ENCODE results near the gene ALPL. TPM values are rescaled to one million over a fixed set of nuclear protein-coding genes. Genes with fewer than 3 reads are reported as not detected.

Gene ALPL
- total RNA-seq, 1 experiment from 2014 or later = not detected

GRCh38 chr1:21576798-21577187 lies 67.6 kb downstream of the ALPL start:
- H3K27ac ChIP-seq = no peak overlapping the region
- H3K79me2 ChIP-seq (ENCODE audit: low read depth) = no peaks in the 10 kb centered on the region
- H3K9me3 ChIP-seq (ENCODE audit: insufficient read depth, low read depth) = no peaks in the 10 kb centered on the region
- no peak overlapping the region for H2AFZ ChIP-seq
- no peak overlapping the region for H3K4me3 ChIP-seq
- no peak overlapping the region for H3K4me2 ChIP-seq
- no peaks in the 10 kb centered on the region for H3K4me1 ChIP-seq (replicated peaks; ENCODE audit: insufficient read depth)
- H4K20me1 ChIP-seq (ENCODE audit: insufficient read depth) = no peaks in the 10 kb centered on the region
- no TSS peak for BruUV-seq (replicated peaks)
- ChIA-PET POLR2A (ENCODE audit: unreplicated experiment) (no interaction called here), CTCF (no interaction called here)
- H3K9me2 ChIP-seq (ENCODE audit: insufficient read depth) = no peaks in the 10 kb centered on the region
- TF ChIP-seq EZH2 (IDR thresholded peaks at IDR 0.05; ENCODE audit: low read depth) = no peak
- TF ChIP-seq, protein P1, sequence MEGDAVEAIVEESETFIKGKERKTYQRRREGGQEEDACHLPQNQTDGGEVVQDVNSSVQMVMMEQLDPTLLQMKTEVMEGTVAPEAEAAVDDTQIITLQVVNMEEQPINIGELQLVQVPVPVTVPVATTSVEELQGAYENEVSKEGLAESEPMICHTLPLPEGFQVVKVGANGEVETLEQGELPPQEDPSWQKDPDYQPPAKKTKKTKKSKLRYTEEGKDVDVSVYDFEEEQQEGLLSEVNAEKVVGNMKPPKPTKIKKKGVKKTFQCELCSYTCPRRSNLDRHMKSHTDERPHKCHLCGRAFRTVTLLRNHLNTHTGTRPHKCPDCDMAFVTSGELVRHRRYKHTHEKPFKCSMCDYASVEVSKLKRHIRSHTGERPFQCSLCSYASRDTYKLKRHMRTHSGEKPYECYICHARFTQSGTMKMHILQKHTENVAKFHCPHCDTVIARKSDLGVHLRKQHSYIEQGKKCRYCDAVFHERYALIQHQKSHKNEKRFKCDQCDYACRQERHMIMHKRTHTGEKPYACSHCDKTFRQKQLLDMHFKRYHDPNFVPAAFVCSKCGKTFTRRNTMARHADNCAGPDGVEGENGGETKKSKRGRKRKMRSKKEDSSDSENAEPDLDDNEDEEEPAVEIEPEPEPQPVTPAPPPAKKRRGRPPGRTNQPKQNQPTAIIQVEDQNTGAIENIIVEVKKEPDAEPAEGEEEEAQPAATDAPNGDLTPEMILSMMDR (conservative IDR thresholded peaks at IDR 0.05) = no peak
- intact Hi-C loops (cut with micrococcal nuclease; ENCODE audit: unreplicated experiment) = no loop called here
- no peak for DNase-seq
- no peaks in the 10 kb centered on the region for H3K36me3 ChIP-seq (ENCODE audit: low read depth)
- H3K27me3 ChIP-seq (ENCODE audit: insufficient read depth, low read depth) = no peaks in the 10 kb centered on the region
- H3F3A ChIP-seq (ENCODE audit: insufficient read depth, low read depth) = no peaks in the 10 kb centered on the region

- Histone ChIP-seq H3F3A (ENCODE audit: insufficient read depth, low read depth) (no peaks in the 10 kb centered on the region), H3K9me2 (ENCODE audit: insufficient read depth) (no peaks in the 10 kb centered on the region), H3K27ac (no peak overlapping the region), H3K4me2 (no peak overlapping the region), H3K4me3 (no peak overlapping the region), H3K79me2 (ENCODE audit: low read depth) (no peaks in the 10 kb centered on the region), H3K4me1 (replicated peaks; ENCODE audit: insufficient read depth) (no peaks in the 10 kb centered on the region), H3K9me3 (ENCODE audit: insufficient read depth, low read depth) (no peaks in the 10 kb centered on the region), H3K27me3 (ENCODE audit: insufficient read depth, low read depth) (no peaks in the 10 kb centered on the region), H4K20me1 (ENCODE audit: insufficient read depth) (no peaks in the 10 kb centered on the region), H3K36me3 (ENCODE audit: low read depth) (no peaks in the 10 kb centered on the region), H2AFZ (no peak overlapping the region)
- ChIA-PET POLR2A (ENCODE audit: unreplicated experiment) (no interaction called here), CTCF (no interaction called here)
- no peak for TF ChIP-seq EZH2 (IDR thresholded peaks at IDR 0.05; ENCODE audit: low read depth)
- intact Hi-C loops (cut with micrococcal nuclease; ENCODE audit: unreplicated experiment) = no loop called here
- no TSS peak for BruUV-seq (replicated peaks)
- no peak for DNase-seq
These were observed 68.1 kb downstream of the ALPL start for GRCh38 chr1:21577324-21577723.

- Histone ChIP-seq H3K4me2 (no peak overlapping the region), H3K27ac (no peak overlapping the region), H3K4me3 (no peak overlapping the region), H3K27me3 (ENCODE audit: insufficient read depth, low read depth) (no peaks in the 10 kb centered on the region), H3K9me3 (ENCODE audit: insufficient read depth, low read depth) (no peaks in the 10 kb centered on the region), H4K20me1 (ENCODE audit: insufficient read depth) (no peaks in the 10 kb centered on the region), H3K36me3 (ENCODE audit: low read depth) (no peaks in the 10 kb centered on the region), H3K4me1 (replicated peaks; ENCODE audit: insufficient read depth) (no peaks in the 10 kb centered on the region), H3K79me2 (ENCODE audit: low read depth) (no peaks in the 10 kb centered on the region), H2AFZ (no peak overlapping the region), H3F3A (ENCODE audit: insufficient read depth, low read depth) (no peaks in the 10 kb centered on the region), H3K9me2 (ENCODE audit: insufficient read depth) (no peaks in the 10 kb centered on the region)
- ChIA-PET CTCF (no interaction called here), POLR2A (ENCODE audit: unreplicated experiment) (no interaction called here)
- BruUV-seq (replicated peaks) = no TSS peak
- DNase-seq = no peak
- TF ChIP-seq, protein P1 (conservative IDR thresholded peaks at IDR 0.05) = no peak
- no peak for TF ChIP-seq EZH2 (IDR thresholded peaks at IDR 0.05; ENCODE audit: low read depth)
- intact Hi-C loops (cut with micrococcal nuclease; ENCODE audit: unreplicated experiment) = no loop called here
These were observed 68.7 kb downstream of the ALPL start for GRCh38 chr1:21577933-21578332.

DNA sequence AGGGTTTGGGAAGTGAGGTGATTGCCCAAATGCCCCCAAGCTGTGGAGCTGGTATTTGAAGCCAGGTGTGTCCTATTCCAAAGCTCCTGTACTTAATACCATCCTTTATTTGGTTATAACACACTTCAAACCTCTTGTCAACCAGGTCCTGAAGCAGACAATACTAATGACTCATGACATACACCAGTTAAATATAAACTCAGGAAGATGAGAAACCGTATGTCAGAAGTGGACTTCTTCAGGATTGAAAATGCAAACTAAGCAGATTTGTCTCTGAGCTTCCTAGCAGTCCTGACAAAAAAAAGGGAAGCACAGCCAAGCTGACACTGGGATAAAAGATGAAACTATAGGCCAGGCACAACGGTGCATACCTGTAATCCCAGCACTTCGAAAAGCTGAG lies 70.6 kb downstream of the ALPL start:
- no peak overlapping the region for H3K4me3 ChIP-seq
- no peak overlapping the region for H2AFZ ChIP-seq
- no peaks in the 10 kb centered on the region for H3K79me2 ChIP-seq (ENCODE audit: low read depth)
- no TSS peak for BruUV-seq (replicated peaks)
- no peaks in the 10 kb centered on the region for H3K36me3 ChIP-seq (ENCODE audit: low read depth)
- H3K27ac ChIP-seq = no peak overlapping the region
- H3F3A ChIP-seq (ENCODE audit: insufficient read depth, low read depth) = no peaks in the 10 kb centered on the region
- CTCF ChIA-PET = interaction anchor here (0.6 kb wide), 1 partner anchor 131 kb away, joined by 4 read pairs; no protein-coding TSS in a partner anchor
- H3K27me3 ChIP-seq (ENCODE audit: insufficient read depth, low read depth) = no peaks in the 10 kb centered on the region
- no peak for DNase-seq
- no peaks in the 10 kb centered on the region for H3K9me2 ChIP-seq (ENCODE audit: insufficient read depth)
- TF ChIP-seq EZH2 (IDR thresholded peaks at IDR 0.05; ENCODE audit: low read depth) = no peak
- TF ChIP-seq, protein P1 (conservative IDR thresholded peaks at IDR 0.05) = no peak
- intact Hi-C loops (cut with micrococcal nuclease; ENCODE audit: unreplicated experiment) = no loop called here
- POLR2A ChIA-PET (ENCODE audit: unreplicated experiment) = no interaction called here
- no peaks in the 10 kb centered on the region for H4K20me1 ChIP-seq (ENCODE audit: insufficient read depth)
- H3K9me3 ChIP-seq (ENCODE audit: insufficient read depth, low read depth) = no peaks in the 10 kb centered on the region
- no peak overlapping the region for H3K4me2 ChIP-seq
- H3K4me1 ChIP-seq (replicated peaks; ENCODE audit: insufficient read depth) = no peaks in the 10 kb centered on the region
